Retinal pigment epithelial cell (primary cell): ENCODE data around the gene ARMH3.

Experiments used
- DNase-seq: peaks from one replicate; pipeline ENCODE4 v3.0.0-alpha.2; 2010; ENCODE audit warnings: low read depth
- H3K4me3 ChIP-seq: 2 replicates; pipeline ENCODE4 v1.5.1; 2011; ENCODE audit warnings: mild to moderate bottlenecking, low read length, control low read depth, moderate library complexity
- CTCF ChIP-seq: conservative IDR thresholded peaks from 2 replicates; pipeline ENCODE4 v1.5.1; 2011; ENCODE audit warnings: low read depth, low read length, control low read depth, inconsistent platforms

The ARMH3 gene

GRCh38 chr10:101848408-101848807, 207.6 kb downstream of the ARMH3 start:
- no peak overlapping the region for H3K4me3 ChIP-seq
- no peak for TF ChIP-seq CTCF
- no peak for DNase-seq

- no peak overlapping the region for H3K4me3 ChIP-seq
- TF ChIP-seq CTCF = no peak
- DNase-seq = no peak
These were observed 210.1 kb downstream of the ARMH3 start for GRCh38 chr10:101845893-101846292.

GRCh38 chr10:101843032-101844021, 212.6 kb downstream of the ARMH3 start, which contains the start of gene KCNIP2:
KCNIP2 (minus strand) TSS chr10:101843800; CDS start chr10:101843568, 232 bp downstream.
- DNase-seq = no peak
- peak; percentile 66 for TF ChIP-seq CTCF
- peak within 1 kb of the TSS; percentile 40 for H3K4me3 ChIP-seq

GRCh38 chr10:101841826-101842225, 214.1 kb downstream of the ARMH3 start:
- no peak overlapping the region for H3K4me3 ChIP-seq
- TF ChIP-seq CTCF = no peak
- no peak for DNase-seq

GRCh38 chr10:101840741-101841453, 215.1 kb downstream of the ARMH3 start:
- peak; percentile 98 for TF ChIP-seq CTCF
- DNase-seq = peak; percentile 37
- H3K4me3 ChIP-seq = peak overlapping the region; percentile 40

GRCh38 chr10:101840102-101840684, 215.8 kb downstream of the ARMH3 start:
- H3K4me3 ChIP-seq = peak overlapping the region; percentile 40
- no peak for TF ChIP-seq CTCF
- DNase-seq = no peak
